H1 (cell line): ENCODE results near the gene TNPO2. TPM values are rescaled to one million over a fixed set of nuclear protein-coding genes. Genes with fewer than 3 reads are reported as not detected.
A peak's percentile ranks its signal among the peaks of the same experiment; 100 is the strongest.

ENCODE experiments used
- BACH1 ChIP-seq: IDR thresholded peaks from 2 replicates; pipeline ENCODE4 v1.6.1; 2012; ENCODE audit warnings: low read length, improper control_type of control experiment
- BCL11A ChIP-seq, 2 experiments: IDR thresholded peaks; one replicate each; pipeline ENCODE4 v1.6.1; 2011; ENCODE audit warnings: low read depth in 2 of 2, low read length in 2 of 2, mild to moderate bottlenecking in 2 of 2
- CBX5 ChIP-seq: fragments of 300-800, 300-1000 bp; sonication (generic); IDR thresholded peaks from 2 replicates; pipeline ENCODE4 v1.7.1; 2016; ENCODE audit warnings: antibody characterized with exemption, low read length, low read depth
- CBX8 ChIP-seq: fragments of 300-800, 300-1000 bp; sonication (generic); IDR thresholded peaks from 2 replicates; pipeline ENCODE4 v1.7.1; 2016; ENCODE audit warnings: low read depth, low read length, borderline replicate concordance
- EZH2 ChIP-seq: fragments of 200-600 bp; sonication (generic); IDR thresholded peaks from 2 replicates; pipeline ENCODE4 v1.7.1; 2012; ENCODE audit warnings: low read depth, mild to moderate bottlenecking, moderate library complexity, low read length, inconsistent platforms; ENCODE audit not compliant: severe bottlenecking
- FOSL1 ChIP-seq: IDR thresholded peaks from 2 replicates; pipeline ENCODE4 v1.6.1; 2011; ENCODE audit warnings: mild to moderate bottlenecking, low read depth, low read length, moderate library complexity; ENCODE audit not compliant: insufficient read depth
- JUN ChIP-seq: IDR thresholded peaks from 2 replicates; pipeline ENCODE4 v1.6.1; 2011; ENCODE audit warnings: low read depth, mild to moderate bottlenecking, improper control_type of control experiment, low read length
- JUND ChIP-seq: IDR thresholded peaks from 2 replicates; pipeline ENCODE4 v1.6.1; 2011; ENCODE audit warnings: mild to moderate bottlenecking, improper control_type of control experiment, low read length
- KDM1A ChIP-seq: fragments of 200-600, 300-600 bp; sonication (generic); IDR thresholded peaks from 2 replicates; pipeline ENCODE4 v1.7.1; 2016; ENCODE audit warnings: mild to moderate bottlenecking, low read length, borderline replicate concordance
- KDM4A ChIP-seq: IDR thresholded peaks from one replicate; pipeline ENCODE4 v1.7.1; 2012; ENCODE audit warnings: low read depth, mild to moderate bottlenecking, moderate library complexity, low read length, inconsistent platforms; ENCODE audit not compliant: severe bottlenecking
- NANOG ChIP-seq: IDR thresholded peaks from 2 replicates; pipeline ENCODE4 v1.6.1; 2011; ENCODE audit warnings: low read length, low read depth, mild to moderate bottlenecking, inconsistent platforms; ENCODE audit not compliant: insufficient read depth, poor library complexity, severe bottlenecking
- PHF8 ChIP-seq: fragments of 200-600 bp; sonication (generic); conservative IDR thresholded peaks from 2 replicates; pipeline ENCODE4 v1.7.1; 2012; ENCODE audit warnings: low read depth, mild to moderate bottlenecking, inconsistent platforms, low read length, moderate library complexity
- POLR2AphosphoS5 ChIP-seq: IDR thresholded peaks from 2 replicates; pipeline ENCODE4 v1.6.1; 2011; ENCODE audit warnings: low read depth, low read length
- RBBP5 ChIP-seq: IDR thresholded peaks from 2 replicates; pipeline ENCODE4 v1.7.1; 2012; ENCODE audit warnings: low read depth, mild to moderate bottlenecking, inconsistent platforms, low read length, moderate library complexity, borderline replicate concordance
- RNF2 ChIP-seq: fragments of 200-900, 300-1000 bp; sonication (generic); IDR thresholded peaks from 2 replicates; pipeline ENCODE4 v1.7.1; 2016; ENCODE audit warnings: borderline replicate concordance, low read depth, mild to moderate bottlenecking, antibody characterized with exemption, low read length; ENCODE audit not compliant: poor library complexity, severe bottlenecking; ENCODE audit errors: missing control alignments
- RXRA ChIP-seq: IDR thresholded peaks from 2 replicates; pipeline ENCODE4 v1.6.1; 2011; ENCODE audit warnings: low read depth, mild to moderate bottlenecking, low read length, moderate library complexity; ENCODE audit not compliant: insufficient read depth
- SAP30 ChIP-seq: fragments of 300-600 bp; sonication (generic); IDR thresholded peaks from 2 replicates; pipeline ENCODE4 v1.7.1; 2012; ENCODE audit warnings: low read length, moderate library complexity, mild to moderate bottlenecking, inconsistent platforms; ENCODE audit not compliant: insufficient read depth, insufficient replicate concordance
- SP1 ChIP-seq: IDR thresholded peaks from 2 replicates; pipeline ENCODE4 v1.6.1; 2011; ENCODE audit warnings: low read depth, low read length
- SP2 ChIP-seq: IDR thresholded peaks from 2 replicates; pipeline ENCODE4 v1.6.1; 2012; ENCODE audit warnings: mild to moderate bottlenecking, low read length, inconsistent platforms
- SP4 ChIP-seq: IDR thresholded peaks from 2 replicates; pipeline ENCODE4 v1.6.1; 2012; ENCODE audit warnings: low read length, inconsistent platforms
- SRF ChIP-seq: IDR thresholded peaks from 2 replicates; pipeline ENCODE4 v1.6.1; 2011; ENCODE audit warnings: mild to moderate bottlenecking, low read depth, low read length, moderate library complexity
- SUZ12 ChIP-seq: fragments of 200-600 bp; sonication (generic); IDR thresholded peaks from 2 replicates; pipeline ENCODE4 v1.6.1; 2012; ENCODE audit warnings: mild to moderate bottlenecking, inconsistent platforms, low read length, moderate library complexity, mixed read lengths
- TAF7 ChIP-seq: optimal IDR thresholded peaks from 2 replicates; pipeline ENCODE3; 2011; ENCODE audit warnings: low read depth, mild to moderate bottlenecking, inconsistent platforms, low read length, moderate library complexity, borderline replicate concordance
- TEAD4 ChIP-seq: IDR thresholded peaks from 2 replicates; pipeline ENCODE4 v1.6.1; 2012; ENCODE audit warnings: low read depth, low read length, inconsistent platforms, mixed read lengths
- polyA plus RNA-seq, 7 experiments: library from polyadenylated mRNA; depleted of rRNA in 3 of 7; stranded (reverse) in 5 of 7; unstranded in 2 of 7; fragments of >200 nt in 5 of 7; fragments of 200-250 nt in 2 of 7; gene quantifications; 1 replicate in 5 of 7; 2 replicates in 1 of 7; 4 replicates in 1 of 7; pipeline versions ENCODE4 v1.2.1 to v1.2.3, GENCODE V29; 2011 to 2013; ENCODE audit warnings: missing spikeins in 2 of 7, mixed read lengths in 2 of 7
- total RNA-seq: library from RNA; stranded (reverse); fragmentation: NEBNext Ultra II Directional; extraction: Animal tissue kit (Norgen Biotek cat#: 25700); gene quantifications from 2 replicates; pipeline ENCODE4 v1.2.1, GENCODE V29; 2021
- TF ChIP-seq, protein P1 (sequence below): IDR thresholded peaks from 2 replicates; pipeline ENCODE4 v1.6.1; 2012; ENCODE audit warnings: inconsistent platforms

Gene TNPO2
- total and polyA plus RNA-seq, 2 of the 8 experiments (the other 6 are each of a cell fraction or from before 2014, with no cell fraction given): 112 to 121 TPM

DNA sequence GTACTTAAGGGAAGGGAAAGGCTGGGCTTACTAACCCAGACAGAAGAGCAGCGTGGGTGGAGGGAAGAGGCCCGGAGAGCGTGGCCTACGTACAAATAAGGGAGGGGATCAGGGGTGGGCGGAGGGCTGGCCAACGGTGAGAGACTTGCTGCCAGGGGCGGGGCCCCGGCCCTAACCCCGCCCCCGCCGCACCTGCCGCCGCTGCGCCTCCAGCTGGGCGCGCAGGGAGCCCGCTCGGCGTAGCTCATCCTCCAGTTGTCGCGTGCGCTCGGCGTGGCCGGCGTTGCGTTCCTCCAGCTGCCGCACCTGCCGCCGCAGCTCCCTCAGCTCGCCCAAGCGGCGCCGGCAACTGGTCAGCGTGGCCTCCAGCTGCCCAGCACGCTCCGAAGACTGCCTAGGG lies 46.0 kb upstream of the TNPO2 start (continued):
- TF ChIP-seq KDM1A (no peak), BCL11A (IDR thresholded peaks at IDR 0.05; ENCODE audit: low read depth in 2 of 2, low read length in 2 of 2) (no peak), PHF8 (no peak), KDM4A (no peak), SAP30 (no peak), JUND (no peak), TEAD4 (0 out of 2 replicates have a peak, but pooled peaks have one; percentile 9), TAF7 (peak; percentile 56), JUN (no peak), SP2 (no peak), RNF2 (no peak), NANOG (no peak), FOSL1 (no peak), SRF (no peak), RBBP5 (no peak), BACH1 (no peak), CBX5 (no peak), SP4 (peak; percentile 82; the same call in 1 of the 2 replicates), CBX8 (no peak), RXRA (no peak), EZH2 (no peak), SUZ12 (no peak), SP1 (peak; percentile 57; the same call in 1 of the 2 replicates), POLR2AphosphoS5 (peak; percentile 77; the same call in 1 of the 2 replicates)
- TF ChIP-seq, protein P1, sequence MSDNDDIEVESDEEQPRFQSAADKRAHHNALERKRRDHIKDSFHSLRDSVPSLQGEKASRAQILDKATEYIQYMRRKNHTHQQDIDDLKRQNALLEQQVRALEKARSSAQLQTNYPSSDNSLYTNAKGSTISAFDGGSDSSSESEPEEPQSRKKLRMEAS: peak; percentile 92
